Measurements from ENCODE around the gene SLC4A7. TPM values are rescaled to one million over a fixed set of nuclear protein-coding genes. Genes with fewer than 3 reads are reported as not detected.
A peak's percentile ranks its signal among the peaks of the same experiment; 100 is the strongest.

The SLC4A7 gene
- total and polyA plus RNA-seq, 10 of the 15 experiments (the other 5 are each of a cell fraction or from before 2014, with no cell fraction given): 4.4 to 41.4 (median 18.3) TPM

GRCh38 chr3:27452368-27453090, 31.7 kb downstream of the SLC4A7 start:
- no peak for FAIRE-seq
- intact Hi-C loops (cut with micrococcal nuclease; ENCODE audit: unreplicated experiment): no loop called here
- 100% methylated on average over 1 of the region's 1 CpG for WGBS (ENCODE audit: insufficient coverage, insufficient replicate concordance, low lambda C conversion rate, missing lambda C conversion rate)

More at GRCh38 chr3:27452368-27453090, 31.7 kb downstream of the SLC4A7 start:
- H3K27ac ChIP-seq (ENCODE audit: control insufficient read depth, insufficient read depth): peak overlapping the region; percentile 25; the same call in 1 of the 2 replicates
- ChIA-PET SMC1A (ENCODE audit: uncharacterized antibody, unreplicated experiment) (interaction anchor here (0.6 to 2.3 kb wide), 16 partner anchors 8 to 229 kb away, joined by 3 to 12 read pairs (median 3); no protein-coding TSS in a partner anchor), POLR2A (interaction anchor here (0.6 kb wide), 1 partner anchor 9 kb away, joined by 3 read pairs; no protein-coding TSS in a partner anchor), RAD21 (ENCODE audit: unreplicated experiment) (interaction anchor here (0.8 to 2.3 kb wide), 9 partner anchors 13 to 801 kb away, joined by 3 to 13 read pairs (median 3); no protein-coding TSS in a partner anchor), CTCF (interaction anchor here (0.8 to 2.4 kb wide), 4 partner anchors 15 to 883 kb away, joined by 3 to 12 read pairs (median 7); no protein-coding TSS in a partner anchor)
- H3K9ac ChIP-seq (ENCODE audit: control insufficient read depth, insufficient read depth, low read length): no peak overlapping the region
- ATAC-seq: 0 out of 3 replicates have a peak, but pooled peaks have one; percentile 14
- in situ Hi-C loops (cut with MboI): no loop called here
- peaks cover 0 to 5% of the 10 kb centered on the region in 2 experiments; a peak in 1 of 4 replicates for H3K36me3 ChIP-seq (ENCODE audit: control insufficient read depth in 2 of 2, insufficient read depth in 2 of 2, low read length in 1 of 2)
- TF ChIP-seq MEF2B (IDR thresholded peaks at IDR 0.05; ENCODE audit: partially characterized antibody, poor library complexity, severe bottlenecking) (peak; percentile 33), IRF5 (IDR thresholded peaks at IDR 0.05; ENCODE audit: borderline replicate concordance) (no peak)
- DNase-seq (ENCODE audit: low read depth, low spot score): no peak
- no peak overlapping the region; the same call in 1 of the 2 replicates for H2AFZ ChIP-seq (ENCODE audit: control insufficient read depth, low read depth, low read length)
- H3K27me3 ChIP-seq (replicated peaks in 1 of 2; ENCODE audit: control insufficient read depth in 2 of 2, insufficient read depth in 2 of 2, low read length in 1 of 2): no peaks in the 10 kb centered on the region
- no peaks in the 10 kb centered on the region for H3K9me3 ChIP-seq (replicated peaks; ENCODE audit: control insufficient read depth, insufficient read depth, low read length)
- no TSS peak for BruUV-seq (replicated peaks)
- H3K79me2 ChIP-seq (ENCODE audit: control insufficient read depth, insufficient read depth, low read length): peaks cover 15% of the 10 kb centered on the region
- no peak overlapping the region for H3K4me3 ChIP-seq
- peaks cover 14% of the 10 kb centered on the region for H3K4me1 ChIP-seq (ENCODE audit: control insufficient read depth, insufficient read depth, low read length)
- no peak overlapping the region for H3K4me2 ChIP-seq (ENCODE audit: control insufficient read depth, insufficient read depth)
- no peaks in the 10 kb centered on the region for H4K20me1 ChIP-seq (ENCODE audit: control insufficient read depth, insufficient read depth)

Data from GM12878 (cell line).